ENCODE data around the gene ZDHHC22.

The ZDHHC22 gene

GRCh38 chr14:77128414-77128891 is 13.1 kb downstream of the ZDHHC22 start:
- no peaks in the 10 kb centered on the region for H3K9me3 ChIP-seq (ENCODE audit: insufficient read depth, low read length)
- no peak overlapping the region for H3K27ac ChIP-seq (ENCODE audit: low read depth, low read length)
- H3K79me2 ChIP-seq (ENCODE audit: insufficient read depth, low read length) = no peaks in the 10 kb centered on the region
- no peak for TF ChIP-seq CTCF (IDR thresholded peaks at IDR 0.05; ENCODE audit: insufficient read depth, low read length, poor library complexity, severe bottlenecking)
- TF ChIP-seq EZH2phosphoT487 (conservative IDR thresholded peaks at IDR 0.05; ENCODE audit: low read length) = no peak
- peaks cover 4% of the 10 kb centered on the region; the same call in 1 of the 2 replicates for H3F3A ChIP-seq (ENCODE audit: insufficient read depth)
- no peak overlapping the region for H2AFZ ChIP-seq (ENCODE audit: low read depth, low read length, severe bottlenecking)
- no peak overlapping the region for H3K9ac ChIP-seq (ENCODE audit: low read length)
- H4K20me1 ChIP-seq (ENCODE audit: low read depth, low read length) = no peaks in the 10 kb centered on the region
- no peak overlapping the region for H3K4me3 ChIP-seq (ENCODE audit: insufficient read depth, low read length, poor library complexity, severe bottlenecking)
- no peaks in the 10 kb centered on the region for H3K36me3 ChIP-seq (ENCODE audit: low read length)
- no peak overlapping the region for H3K4me2 ChIP-seq (ENCODE audit: low read depth, low read length, poor library complexity, severe bottlenecking)
- no peaks in the 10 kb centered on the region for H3K27me3 ChIP-seq (ENCODE audit: low read length)
- no peaks in the 10 kb centered on the region for H3K9me2 ChIP-seq (replicated peaks; ENCODE audit: insufficient read depth, low read length)

GRCh38 chr14:77126461-77126990 is 15.1 kb downstream of the ZDHHC22 start:
- Histone ChIP-seq H3K27ac (ENCODE audit: low read depth, low read length) (no peak overlapping the region), H3K9me3 (ENCODE audit: insufficient read depth, low read length) (no peaks in the 10 kb centered on the region), H3K36me3 (ENCODE audit: low read length) (no peaks in the 10 kb centered on the region), H3K4me3 (ENCODE audit: insufficient read depth, low read length, poor library complexity, severe bottlenecking) (no peak overlapping the region), H2AFZ (ENCODE audit: low read depth, low read length, severe bottlenecking) (no peak overlapping the region), H3K4me2 (ENCODE audit: low read depth, low read length, poor library complexity, severe bottlenecking) (no peak overlapping the region), H3K27me3 (ENCODE audit: low read length) (no peaks in the 10 kb centered on the region), H4K20me1 (ENCODE audit: low read depth, low read length) (no peaks in the 10 kb centered on the region), H3K79me2 (ENCODE audit: insufficient read depth, low read length) (no peaks in the 10 kb centered on the region), H3K9ac (ENCODE audit: low read length) (no peak overlapping the region), H3K9me2 (replicated peaks; ENCODE audit: insufficient read depth, low read length) (no peaks in the 10 kb centered on the region), H3F3A (ENCODE audit: insufficient read depth) (peaks cover 15% of the 10 kb centered on the region)
- TF ChIP-seq CTCF (IDR thresholded peaks at IDR 0.05; ENCODE audit: insufficient read depth, low read length, poor library complexity, severe bottlenecking) = no peak
- no peak for TF ChIP-seq EZH2phosphoT487 (conservative IDR thresholded peaks at IDR 0.05; ENCODE audit: low read length)

- Histone ChIP-seq H3K9me2 (replicated peaks; ENCODE audit: insufficient read depth, low read length) (no peaks in the 10 kb centered on the region), H3K27me3 (ENCODE audit: low read length) (no peaks in the 10 kb centered on the region), H3K9me3 (ENCODE audit: insufficient read depth, low read length) (no peaks in the 10 kb centered on the region), H3K9ac (ENCODE audit: low read length) (no peak overlapping the region), H2AFZ (ENCODE audit: low read depth, low read length, severe bottlenecking) (no peak overlapping the region), H3K4me3 (ENCODE audit: insufficient read depth, low read length, poor library complexity, severe bottlenecking) (no peak overlapping the region), H3K79me2 (ENCODE audit: insufficient read depth, low read length) (no peaks in the 10 kb centered on the region), H3F3A (ENCODE audit: insufficient read depth) (peaks cover 20% of the 10 kb centered on the region), H4K20me1 (ENCODE audit: low read depth, low read length) (no peaks in the 10 kb centered on the region), H3K4me2 (ENCODE audit: low read depth, low read length, poor library complexity, severe bottlenecking) (no peak overlapping the region), H3K27ac (ENCODE audit: low read depth, low read length) (no peak overlapping the region), H3K36me3 (ENCODE audit: low read length) (no peaks in the 10 kb centered on the region)
- no peak for TF ChIP-seq EZH2phosphoT487 (conservative IDR thresholded peaks at IDR 0.05; ENCODE audit: low read length)
- no peak for TF ChIP-seq CTCF (IDR thresholded peaks at IDR 0.05; ENCODE audit: insufficient read depth, low read length, poor library complexity, severe bottlenecking)
Observed at GRCh38 chr14:77125823-77126325, 15.7 kb downstream of the ZDHHC22 start.
